Right lobe of liver (tissue), 4 donors: ENCODE measurements around the gene SLC15A2.

ENCODE experiments used
- POLR2A ChIP-seq: fragments of 450-650 bp; IDR thresholded peaks from one replicate; pipeline ENCODE4 v1.6.1; 2017; ENCODE audit warnings: antibody characterized with exemption, mild to moderate bottlenecking
- TF ChIP-seq, protein P1 (sequence below), 4 donors: fragments of 200-600 bp in 3 of 4; fragments of 450-650 bp in 1 of 4; IDR thresholded peaks; one replicate each; pipeline versions ENCODE4 v1.5.1 to v1.8.0; 2016 to 2022; ENCODE audit warnings: antibody characterized with exemption in 4 of 4, mild to moderate bottlenecking in 2 of 4
- donor health status: DM: no; HTN: no; CAD: no.
- donor health status: DM: no; HTN: no; CAD: no.
- donor health status: DM: no; HTN: yes; CAD: no.

DNA sequence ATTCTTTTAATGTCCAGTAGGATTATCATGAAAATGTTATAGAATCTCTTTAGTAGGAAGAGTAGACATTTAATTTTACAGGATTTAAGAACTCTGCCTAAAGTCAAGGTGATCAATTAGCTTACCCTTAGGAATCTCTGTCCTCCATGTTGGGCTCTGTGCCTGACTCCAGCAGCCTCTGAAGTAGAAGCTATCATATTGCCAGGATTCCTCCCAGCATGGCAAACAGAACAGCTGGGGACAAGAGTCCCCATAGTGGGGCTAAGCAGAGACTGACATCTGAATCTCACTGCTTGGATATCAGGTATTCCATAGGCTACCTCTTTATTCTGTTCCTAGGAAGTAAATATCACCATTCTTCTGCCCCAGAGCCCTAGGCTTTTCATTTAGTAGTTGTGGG lies 1.5 kb downstream of the SLC15A2 start:
- TF ChIP-seq, protein P1, sequence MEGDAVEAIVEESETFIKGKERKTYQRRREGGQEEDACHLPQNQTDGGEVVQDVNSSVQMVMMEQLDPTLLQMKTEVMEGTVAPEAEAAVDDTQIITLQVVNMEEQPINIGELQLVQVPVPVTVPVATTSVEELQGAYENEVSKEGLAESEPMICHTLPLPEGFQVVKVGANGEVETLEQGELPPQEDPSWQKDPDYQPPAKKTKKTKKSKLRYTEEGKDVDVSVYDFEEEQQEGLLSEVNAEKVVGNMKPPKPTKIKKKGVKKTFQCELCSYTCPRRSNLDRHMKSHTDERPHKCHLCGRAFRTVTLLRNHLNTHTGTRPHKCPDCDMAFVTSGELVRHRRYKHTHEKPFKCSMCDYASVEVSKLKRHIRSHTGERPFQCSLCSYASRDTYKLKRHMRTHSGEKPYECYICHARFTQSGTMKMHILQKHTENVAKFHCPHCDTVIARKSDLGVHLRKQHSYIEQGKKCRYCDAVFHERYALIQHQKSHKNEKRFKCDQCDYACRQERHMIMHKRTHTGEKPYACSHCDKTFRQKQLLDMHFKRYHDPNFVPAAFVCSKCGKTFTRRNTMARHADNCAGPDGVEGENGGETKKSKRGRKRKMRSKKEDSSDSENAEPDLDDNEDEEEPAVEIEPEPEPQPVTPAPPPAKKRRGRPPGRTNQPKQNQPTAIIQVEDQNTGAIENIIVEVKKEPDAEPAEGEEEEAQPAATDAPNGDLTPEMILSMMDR (IDR thresholded peaks at IDR 0.05) = no peak
- no peak for TF ChIP-seq POLR2A
